ENCODE data around the gene MCC. TPM values are rescaled to one million over a fixed set of nuclear protein-coding genes. Genes with fewer than 3 reads are reported as not detected.

MCC gene
- total and polyA plus RNA-seq, 7 donors: 1.4 to 13.8 (median 4.4) TPM

GRCh38 chr5:113354055-113354454 is 134.2 kb downstream of the MCC start:
- DNase-seq: no peak
- no peaks in the 10 kb centered on the region for H3K4me1 ChIP-seq
- 49 to 100% (median 90%) methylated on average over 1 of the region's 1 CpG for WGBS, 3 donors
- TF ChIP-seq, protein P1, sequence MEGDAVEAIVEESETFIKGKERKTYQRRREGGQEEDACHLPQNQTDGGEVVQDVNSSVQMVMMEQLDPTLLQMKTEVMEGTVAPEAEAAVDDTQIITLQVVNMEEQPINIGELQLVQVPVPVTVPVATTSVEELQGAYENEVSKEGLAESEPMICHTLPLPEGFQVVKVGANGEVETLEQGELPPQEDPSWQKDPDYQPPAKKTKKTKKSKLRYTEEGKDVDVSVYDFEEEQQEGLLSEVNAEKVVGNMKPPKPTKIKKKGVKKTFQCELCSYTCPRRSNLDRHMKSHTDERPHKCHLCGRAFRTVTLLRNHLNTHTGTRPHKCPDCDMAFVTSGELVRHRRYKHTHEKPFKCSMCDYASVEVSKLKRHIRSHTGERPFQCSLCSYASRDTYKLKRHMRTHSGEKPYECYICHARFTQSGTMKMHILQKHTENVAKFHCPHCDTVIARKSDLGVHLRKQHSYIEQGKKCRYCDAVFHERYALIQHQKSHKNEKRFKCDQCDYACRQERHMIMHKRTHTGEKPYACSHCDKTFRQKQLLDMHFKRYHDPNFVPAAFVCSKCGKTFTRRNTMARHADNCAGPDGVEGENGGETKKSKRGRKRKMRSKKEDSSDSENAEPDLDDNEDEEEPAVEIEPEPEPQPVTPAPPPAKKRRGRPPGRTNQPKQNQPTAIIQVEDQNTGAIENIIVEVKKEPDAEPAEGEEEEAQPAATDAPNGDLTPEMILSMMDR (IDR thresholded peaks at IDR 0.05): no peak
- no peaks in the 10 kb centered on the region for H3K27me3 ChIP-seq (ENCODE audit: insufficient read depth in 3 of 3, low read length in 2 of 3)
- ATAC-seq: no peak
- intact Hi-C loops (cut with DNase I): no loop called here
- no peak overlapping the region for H3K27ac ChIP-seq
- no peaks in the 10 kb centered on the region for H3K36me3 ChIP-seq (ENCODE audit: insufficient read depth in 1 of 2, low read depth in 1 of 2)
- H3K9me3 ChIP-seq: no peaks in the 10 kb centered on the region
- H3K4me3 ChIP-seq: no peak overlapping the region

GRCh38 chr5:113347572-113347971 is 140.7 kb downstream of the MCC start:
- H3K27me3 ChIP-seq (ENCODE audit: insufficient read depth in 3 of 3, low read length in 2 of 3): no peaks in the 10 kb centered on the region
- 91 to 97% (median 91%) methylated on average over 1 of the region's 1 CpG for WGBS, 3 donors
- no peak overlapping the region for H3K4me3 ChIP-seq
- ATAC-seq: no peak
- TF ChIP-seq, protein P1 (IDR thresholded peaks at IDR 0.05): no peak
- no peak for DNase-seq
- H3K36me3 ChIP-seq (ENCODE audit: insufficient read depth in 1 of 2, low read depth in 1 of 2): no peaks in the 10 kb centered on the region
- intact Hi-C loops (cut with DNase I): no loop called here
- no peak overlapping the region for H3K27ac ChIP-seq
- no peaks in the 10 kb centered on the region for H3K4me1 ChIP-seq
- H3K9me3 ChIP-seq: no peaks in the 10 kb centered on the region

DNA sequence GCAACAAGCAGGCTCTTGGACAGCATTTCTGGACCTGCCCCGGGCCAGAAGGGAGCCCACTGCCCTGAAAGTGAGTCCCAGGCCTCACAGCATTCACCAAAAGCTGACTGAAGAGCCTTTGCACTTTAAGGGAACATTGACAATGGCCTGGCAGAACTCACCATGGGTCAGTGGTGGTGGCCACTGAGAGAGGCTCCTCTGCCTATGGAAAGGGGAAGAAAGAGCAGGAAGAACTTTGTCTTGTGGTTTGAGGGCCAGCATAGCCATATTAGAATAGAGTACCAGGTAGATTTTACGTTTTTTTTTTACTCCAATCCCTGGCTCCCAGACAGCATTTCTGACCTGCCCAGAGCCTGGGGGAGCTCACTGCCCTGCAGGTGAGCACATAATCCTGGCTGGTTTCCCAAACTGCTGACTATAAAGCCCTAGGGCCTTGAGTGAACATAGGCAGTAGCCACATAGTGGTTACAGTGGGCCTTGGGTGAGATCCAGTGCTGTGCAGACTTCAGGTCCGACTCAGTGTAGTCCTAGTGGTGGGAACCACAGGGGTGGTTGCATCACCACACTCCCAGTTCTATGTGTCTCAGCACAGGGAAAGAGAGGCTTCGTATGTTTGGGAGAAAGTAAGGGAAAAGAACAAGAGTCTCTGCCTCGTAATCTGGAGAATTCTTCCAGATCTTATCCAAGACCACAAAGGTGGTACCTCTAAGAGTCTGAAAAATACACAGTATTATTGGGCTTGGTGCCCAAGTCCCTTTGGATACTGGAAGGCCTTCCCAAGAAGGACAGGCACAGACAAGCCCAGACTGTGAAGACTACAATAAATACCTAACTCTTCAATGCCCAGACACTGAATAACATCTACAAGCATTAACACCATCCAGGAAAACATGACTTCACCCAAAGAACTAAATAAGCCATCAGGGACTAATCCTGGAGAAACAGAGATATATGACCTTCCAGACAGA is 143.0 kb downstream of the MCC start:
- DNase-seq (no peak), ATAC-seq (no peak)
- H3K4me3 ChIP-seq: no peak overlapping the region
- H3K27ac ChIP-seq: no peak overlapping the region
- intact Hi-C loops (cut with DNase I): no loop called here
- H3K27me3 ChIP-seq (ENCODE audit: insufficient read depth in 3 of 3, low read length in 2 of 3): no peaks in the 10 kb centered on the region
- H3K4me1 ChIP-seq: no peaks in the 10 kb centered on the region
- no peaks in the 10 kb centered on the region for H3K36me3 ChIP-seq (ENCODE audit: insufficient read depth in 1 of 2, low read depth in 1 of 2)
- no peaks in the 10 kb centered on the region for H3K9me3 ChIP-seq
- 85 to 91% (median 87%) methylated on average over 5 of the region's 5 CpGs for WGBS, 3 donors
- TF ChIP-seq, protein P1 (IDR thresholded peaks at IDR 0.05): no peak

DNA sequence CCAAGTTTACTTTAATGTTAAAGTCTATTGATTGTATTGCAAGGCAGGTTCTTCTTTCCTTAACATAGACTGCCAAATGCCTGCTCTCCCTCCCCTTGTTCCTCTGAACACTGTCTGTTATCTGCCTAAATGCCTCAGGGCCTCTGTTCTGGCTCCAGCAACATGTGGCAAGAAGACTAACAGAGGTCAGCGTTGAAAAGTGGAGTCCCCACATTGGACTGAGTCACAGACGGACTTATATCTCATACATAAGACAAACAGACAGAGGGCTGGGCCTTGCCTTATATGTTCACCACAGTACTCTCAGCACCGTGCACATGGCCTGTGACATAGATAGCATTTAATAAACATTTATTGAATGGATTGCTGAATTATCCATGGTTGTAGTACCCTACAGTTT is 144.9 kb downstream of the MCC start:
- 91 to 96% (median 93%) methylated on average over 3 of the region's 3 CpGs for WGBS, 3 donors
- H3K4me3 ChIP-seq: no peak overlapping the region
- intact Hi-C loops (cut with DNase I): no loop called here
- DNase-seq: no peak
- H3K36me3 ChIP-seq (ENCODE audit: insufficient read depth in 1 of 2, low read depth in 1 of 2): no peaks in the 10 kb centered on the region
- no peak overlapping the region for H3K27ac ChIP-seq
- H3K9me3 ChIP-seq: no peaks in the 10 kb centered on the region
- no peak for ATAC-seq
- H3K27me3 ChIP-seq (ENCODE audit: insufficient read depth in 3 of 3, low read length in 2 of 3): no peaks in the 10 kb centered on the region
- TF ChIP-seq, protein P1 (IDR thresholded peaks at IDR 0.05): no peak
- no peaks in the 10 kb centered on the region for H3K4me1 ChIP-seq

Data from psoas muscle (tissue), 8 donors.